ENCODE results near the gene LGI4.
"Not testable (repeated sequence)": the region's sequence is repeated elsewhere in the genome, so short reads cannot be mapped to it uniquely, and the experiment has no call there.

LGI4 gene

DNA sequence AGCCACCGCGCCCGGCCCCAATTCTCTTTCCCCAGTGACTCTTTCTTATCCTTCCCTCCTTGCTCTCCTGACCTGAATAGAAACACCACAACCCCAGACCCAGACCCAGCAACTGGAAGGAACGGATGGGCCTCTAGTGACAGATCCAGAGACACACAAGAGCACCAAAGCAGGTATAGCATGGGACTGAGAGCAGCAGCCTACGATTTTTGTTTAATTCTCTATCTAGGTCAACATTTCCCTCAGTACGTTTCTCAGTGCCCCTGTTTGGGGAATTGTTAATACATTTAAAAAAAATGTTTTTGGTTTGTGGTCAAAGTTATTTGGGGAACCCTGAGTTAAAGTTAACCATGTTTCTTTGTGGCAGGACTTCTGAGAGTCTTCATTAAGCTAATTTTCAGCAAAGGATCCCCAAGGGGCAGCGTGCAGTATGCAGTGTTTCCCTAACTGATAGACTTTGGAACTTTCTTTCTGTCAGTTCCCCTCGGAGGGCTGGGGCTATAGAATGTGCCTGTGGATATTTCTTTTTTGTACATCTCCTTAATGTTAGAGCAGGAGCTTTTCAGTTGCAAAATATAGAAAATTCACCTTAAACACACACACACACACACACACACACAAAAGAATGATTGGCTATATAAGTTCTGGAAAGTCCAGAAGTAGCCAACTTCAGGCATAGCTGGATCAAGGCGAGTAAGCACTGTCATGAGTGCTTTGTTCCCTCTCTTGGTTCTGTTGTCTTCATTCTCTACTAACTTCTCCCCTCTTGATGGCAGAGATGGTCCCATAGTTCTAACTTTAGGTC, 26.0 kb upstream of the LGI4 start:
- DNase-seq = no peak

DNA sequence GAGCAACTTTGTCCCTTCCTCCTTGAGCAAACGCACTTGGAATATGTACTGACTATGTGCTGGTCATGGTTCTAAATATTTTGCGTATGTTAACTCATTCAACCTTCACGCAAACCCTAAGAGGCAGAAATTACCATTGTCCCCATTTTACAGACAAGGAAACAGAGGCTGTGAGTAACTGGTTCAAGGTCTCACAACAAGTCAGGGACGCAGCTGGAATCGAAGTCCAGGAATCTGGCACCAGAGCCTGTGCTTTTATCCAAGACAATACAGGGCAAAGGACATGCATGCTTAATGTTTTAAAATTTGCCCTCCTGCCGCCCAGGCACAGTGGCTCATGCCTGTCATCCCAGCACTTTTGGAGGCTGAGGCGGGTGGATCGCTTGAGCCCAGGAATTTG, 24.7 kb upstream of the LGI4 start:
- DNase-seq = no peak

DNA sequence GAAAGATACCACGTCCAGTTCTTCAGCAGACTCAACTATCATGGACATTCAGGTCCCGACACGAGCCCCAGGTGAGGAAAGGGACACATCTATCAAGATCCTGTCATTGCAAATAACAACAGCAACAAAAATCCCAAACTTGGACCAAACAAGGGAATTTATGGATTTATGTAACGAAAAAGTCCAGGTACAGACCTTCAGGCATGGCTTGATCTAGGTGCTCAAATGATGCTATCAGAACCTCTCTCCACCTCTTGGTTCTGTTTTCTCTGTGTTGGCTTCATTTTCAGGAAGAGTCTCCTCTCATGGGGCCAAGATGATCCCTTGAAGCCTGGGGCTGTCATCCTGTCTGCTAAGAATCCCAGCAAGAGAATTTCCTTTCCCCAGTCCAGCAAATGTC, 22.6 kb upstream of the LGI4 start:
- DNase-seq = no peak

DNA sequence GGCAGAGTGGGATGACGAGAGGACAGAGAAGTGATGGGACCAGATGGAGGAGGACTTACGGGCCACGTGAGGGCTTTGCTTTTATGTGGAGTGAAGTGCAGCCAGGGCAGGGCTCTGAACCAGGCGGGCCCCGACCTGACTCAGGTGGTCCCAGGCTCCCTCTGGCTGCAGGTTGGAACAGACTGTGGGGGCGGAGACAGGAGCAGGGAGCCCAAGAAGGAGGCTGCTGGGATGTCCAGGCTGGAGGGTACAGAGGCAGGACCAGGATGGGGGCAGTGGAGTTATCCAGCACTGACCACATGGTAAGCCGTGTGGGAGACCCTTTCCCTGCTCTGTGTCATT, 21.8 kb upstream of the LGI4 start:
- no peak for DNase-seq

DNA sequence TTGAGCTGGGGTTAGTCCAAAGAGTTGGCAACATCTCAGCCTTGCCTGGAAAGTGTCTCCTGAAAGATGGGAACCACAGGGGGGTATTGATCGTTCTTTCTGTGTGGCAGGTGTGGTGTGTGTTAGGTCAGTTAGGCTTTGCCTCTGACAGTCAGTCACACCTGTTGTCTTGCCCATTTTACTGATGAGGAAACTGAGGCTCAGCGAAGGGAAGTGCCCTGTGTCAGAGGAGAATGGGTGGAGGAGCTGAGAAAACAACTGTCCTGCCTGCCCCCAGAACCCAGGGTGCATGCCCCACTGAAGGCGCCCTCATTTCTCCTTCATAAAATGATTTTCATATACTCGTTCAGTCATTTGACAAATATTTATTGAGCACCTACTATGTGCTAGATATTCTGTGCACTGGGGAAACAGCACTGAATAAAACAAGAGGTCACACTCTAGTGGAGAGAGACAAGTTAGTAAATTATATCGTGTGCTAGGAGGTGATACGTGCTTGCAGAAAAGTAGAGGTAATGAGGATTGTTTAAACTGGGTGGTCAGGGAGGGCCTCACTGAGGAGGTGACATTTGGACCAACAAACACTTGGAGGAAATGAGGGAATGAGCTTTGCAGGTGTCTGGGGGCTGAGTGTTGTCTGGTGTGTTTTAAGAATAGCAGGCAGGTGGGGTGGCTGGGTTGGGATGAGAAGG, 21.3 kb upstream of the LGI4 start:
- no peak for DNase-seq

DNA sequence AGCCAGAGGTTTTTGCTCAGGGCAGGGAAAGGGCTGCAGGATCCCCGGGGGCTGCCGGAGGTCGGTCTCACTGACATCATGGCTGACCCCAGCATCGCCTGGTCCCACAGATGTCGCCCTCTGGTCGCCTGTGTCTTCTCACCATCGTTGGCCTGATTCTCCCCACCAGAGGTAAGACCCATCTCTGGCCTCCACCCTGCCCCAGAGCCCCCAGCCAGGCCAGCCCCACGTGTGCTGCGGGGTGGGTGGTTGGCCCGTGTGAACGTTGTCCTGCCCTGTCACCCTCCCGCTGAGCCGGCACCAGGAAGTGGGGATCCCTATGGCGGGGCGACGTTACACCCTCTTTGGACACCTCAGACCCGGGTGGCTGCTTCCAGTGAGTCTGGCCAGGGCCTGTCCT, 20.6 kb upstream of the LGI4 start:
- DNase-seq = no peak

DNA sequence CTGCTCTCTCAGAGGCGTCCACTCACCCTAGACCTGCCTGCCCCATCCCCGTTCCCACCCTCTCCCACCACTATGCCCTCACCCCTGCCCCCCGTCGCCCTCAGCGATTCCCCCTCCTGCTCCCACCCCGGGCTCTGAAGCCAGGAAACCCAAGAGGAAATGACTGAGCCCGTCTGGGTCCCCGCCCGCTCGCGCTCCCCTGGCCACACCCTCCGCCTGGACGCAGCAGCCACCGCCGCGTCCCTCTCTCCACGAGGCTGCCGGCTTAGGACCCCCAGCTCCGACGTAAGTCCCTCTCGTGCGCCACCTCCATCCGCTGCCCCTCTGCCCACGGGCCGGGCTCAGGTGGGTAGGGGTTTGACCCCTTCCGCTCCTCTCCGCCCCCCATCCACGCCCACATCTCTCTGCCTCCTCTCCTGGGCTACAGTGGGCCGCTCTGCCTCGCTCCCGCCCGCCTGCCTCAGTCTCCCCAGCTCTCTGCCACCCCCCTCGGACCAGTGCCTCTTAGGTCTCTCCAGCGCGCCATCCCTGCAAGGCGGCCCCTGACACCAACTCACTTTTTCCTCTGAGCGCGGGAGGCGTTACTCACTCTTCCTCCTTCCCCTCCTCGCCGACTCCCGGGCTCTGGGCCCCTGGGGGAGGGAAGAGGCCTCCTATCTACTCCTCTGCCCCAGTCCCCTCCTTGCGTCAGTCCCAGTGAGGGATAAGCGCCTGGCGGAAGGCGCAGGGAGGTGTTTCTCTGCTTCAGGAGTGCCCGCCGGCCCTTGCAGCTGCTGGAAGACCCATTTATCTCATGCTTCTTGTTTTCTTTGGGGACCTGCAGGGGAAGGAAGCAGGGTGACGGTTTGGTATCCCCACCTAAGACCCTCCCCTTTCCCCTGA, 19.9 kb upstream of the LGI4 start, which contains the start of gene FXYD5:
FXYD5 (plus strand) TSS at position 211 of the 882 bp plus-strand sequence. CDS start 816 bp downstream, outside the sequence.
- no peak for DNase-seq

DNA sequence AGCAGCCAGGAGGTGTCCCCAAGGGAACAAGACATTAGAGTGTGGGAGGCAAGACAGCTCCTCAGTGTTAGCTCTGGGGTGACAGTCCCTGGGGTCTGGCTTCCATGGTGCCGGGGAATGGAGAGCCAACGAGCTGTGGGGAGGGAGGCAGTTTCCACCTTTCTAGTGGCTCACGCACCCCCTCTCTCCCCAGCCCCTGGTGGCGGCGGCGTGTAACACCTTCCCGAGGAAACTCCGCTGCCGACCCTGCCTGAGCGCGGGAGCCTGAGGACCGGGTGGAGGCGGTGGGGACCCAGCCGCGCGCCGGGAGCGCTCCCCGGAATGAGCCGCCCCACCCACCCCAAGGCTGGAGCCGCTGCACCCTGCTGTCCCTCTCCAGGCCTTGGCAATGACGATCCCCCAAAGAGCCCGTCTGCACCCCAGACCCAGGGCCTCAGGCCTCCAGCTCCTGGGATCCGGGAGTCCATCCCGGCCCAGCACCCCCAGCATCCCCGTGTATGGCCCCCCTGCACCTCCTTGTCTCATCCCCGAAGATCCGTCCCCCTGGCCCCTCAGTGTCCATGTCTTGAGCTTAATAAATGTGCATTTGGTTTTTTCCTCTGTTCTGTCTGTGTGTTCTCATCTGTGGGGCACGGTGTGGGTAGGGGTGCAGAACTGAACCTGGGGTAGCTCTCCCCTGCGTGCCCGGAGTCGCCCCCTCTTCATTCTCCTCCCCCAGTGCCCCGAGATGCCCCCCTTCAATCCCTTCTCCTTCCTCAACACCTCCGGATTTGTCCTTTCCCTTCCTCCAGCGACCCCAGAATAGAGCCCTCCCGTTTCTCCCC, 19.1 kb upstream of the LGI4 start:
- DNase-seq = no peak

DNA sequence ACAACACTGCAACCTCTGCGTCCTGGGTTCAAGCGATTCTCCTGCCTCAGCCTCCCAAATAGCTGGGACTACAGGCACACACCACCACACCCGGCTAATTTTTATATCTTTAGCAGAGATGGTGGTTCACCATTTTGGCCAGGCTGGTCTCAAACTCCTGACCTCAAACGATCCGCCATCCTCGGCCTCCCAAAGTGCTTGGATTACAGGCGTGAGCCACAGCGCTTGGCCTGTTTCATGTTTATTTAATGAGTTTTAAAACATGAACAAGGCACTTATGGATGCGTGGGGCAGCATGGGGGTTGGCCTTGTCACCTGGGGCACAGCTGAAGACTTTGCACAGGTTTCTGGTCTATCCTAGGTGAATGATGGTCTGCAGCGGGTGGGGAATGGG, 18.3 kb upstream of the LGI4 start:
- DNase-seq = not testable (repeated sequence)

DNA sequence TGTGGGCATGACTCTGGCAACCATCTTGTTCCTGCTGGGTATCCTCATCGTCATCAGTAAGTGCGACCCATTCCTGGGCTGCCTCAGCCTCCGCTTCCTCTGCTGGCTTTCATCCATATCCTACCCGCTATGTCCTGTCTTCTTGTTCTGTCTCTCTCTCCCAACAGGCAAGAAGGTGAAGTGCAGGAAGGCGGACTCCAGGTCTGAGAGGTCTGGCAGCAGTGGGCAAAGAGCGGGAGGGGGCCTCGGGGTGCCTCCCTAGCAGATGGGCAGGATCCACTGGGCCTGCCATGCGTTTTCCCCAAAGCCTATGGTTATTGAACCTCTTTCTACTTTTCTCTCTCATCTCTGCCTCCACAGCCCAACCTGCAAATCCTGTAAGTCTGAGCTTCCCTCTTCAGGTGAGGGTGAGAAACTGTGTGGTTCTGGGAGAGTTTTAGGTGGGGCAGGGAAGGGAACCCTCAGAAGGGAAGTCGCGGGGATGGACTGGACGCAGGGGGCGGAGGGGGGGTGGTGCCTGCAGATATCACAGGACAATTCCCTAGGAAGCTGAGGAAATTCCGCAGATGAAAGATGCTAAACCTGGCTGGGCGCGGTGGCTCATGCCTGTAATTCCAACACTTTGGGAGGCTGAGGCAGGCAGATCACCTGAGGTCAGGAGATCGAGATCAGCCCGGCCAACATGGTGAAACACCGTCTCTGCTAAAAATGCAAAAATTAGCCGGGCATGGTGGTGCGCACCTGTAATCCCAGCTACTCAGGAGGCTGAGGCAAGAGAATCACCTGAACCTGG, 16.6 kb upstream of the LGI4 start:
- no peak for DNase-seq

DNA sequence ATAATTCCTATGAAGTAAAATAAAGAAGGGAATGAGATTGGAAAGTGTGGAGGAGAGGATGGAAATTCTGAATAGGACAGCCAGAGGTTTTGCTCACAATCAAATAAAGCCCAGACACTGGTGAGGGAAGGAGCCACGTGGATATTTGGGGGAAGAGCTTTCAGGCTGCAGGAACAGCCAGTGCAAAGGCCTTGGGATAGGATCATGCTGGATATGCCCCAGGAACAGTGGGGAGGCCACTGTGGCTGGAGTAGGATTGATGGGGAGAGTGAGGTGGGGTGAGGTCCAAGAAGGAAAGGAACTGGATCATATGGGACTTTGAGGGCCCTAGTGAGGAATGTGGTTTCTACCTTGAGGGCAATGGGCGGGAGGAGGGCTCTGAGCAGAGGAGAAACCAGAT, 15.6 kb upstream of the LGI4 start:
- no peak for DNase-seq

DNA sequence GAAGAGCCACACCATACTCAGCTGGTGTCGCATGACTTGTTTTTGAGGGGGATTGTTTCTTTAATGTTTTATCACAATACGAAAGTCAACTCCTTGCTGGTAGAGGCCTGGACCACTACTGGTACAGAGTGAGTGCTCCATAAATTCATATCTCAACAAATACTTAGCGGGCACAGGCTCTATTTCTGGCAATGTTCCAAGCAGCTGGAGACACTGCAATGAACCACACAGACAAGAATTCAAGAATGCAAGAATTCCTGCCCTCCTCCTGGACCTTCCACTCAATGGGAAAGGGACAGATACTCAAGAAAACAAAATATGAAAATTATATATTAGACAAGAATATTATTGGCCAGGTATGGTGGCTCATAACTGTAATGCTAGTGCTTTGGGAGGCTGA, 14.6 kb upstream of the LGI4 start:
- DNase-seq = no peak

DNA sequence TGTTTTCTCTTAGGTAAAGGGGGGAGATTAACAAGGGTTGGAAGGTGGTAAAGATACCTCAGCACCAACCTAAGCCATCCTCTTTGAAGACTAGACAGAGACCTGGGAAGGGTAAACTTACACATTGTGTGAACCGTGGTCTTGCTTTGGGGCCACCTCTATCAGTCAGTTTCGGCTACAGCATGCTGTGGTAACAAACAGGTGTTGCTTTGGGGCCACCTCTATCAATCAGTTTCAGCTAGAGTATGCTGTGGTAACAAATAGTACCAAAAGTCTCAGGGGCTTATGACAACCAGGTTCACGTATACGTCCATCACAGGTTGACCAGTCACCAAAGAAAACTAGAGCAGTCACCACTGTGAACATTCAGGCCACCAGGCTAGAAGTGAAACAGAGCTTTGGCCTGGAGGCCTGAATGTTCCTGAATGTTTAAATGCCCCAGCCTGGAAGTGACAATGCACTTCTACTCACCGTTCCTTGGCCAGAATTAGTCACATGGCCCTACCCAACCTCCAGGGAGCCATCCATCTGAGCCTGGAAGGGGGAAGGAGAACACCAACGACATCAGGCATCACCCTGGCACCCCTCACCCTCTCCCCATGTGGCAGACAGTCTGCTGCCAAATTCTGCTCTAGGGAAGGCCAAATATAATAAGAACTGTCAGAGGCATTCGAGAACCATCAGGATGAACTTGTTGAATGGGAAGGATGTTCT, 12.0 kb upstream of the LGI4 start:
- DNase-seq = no peak

DNA sequence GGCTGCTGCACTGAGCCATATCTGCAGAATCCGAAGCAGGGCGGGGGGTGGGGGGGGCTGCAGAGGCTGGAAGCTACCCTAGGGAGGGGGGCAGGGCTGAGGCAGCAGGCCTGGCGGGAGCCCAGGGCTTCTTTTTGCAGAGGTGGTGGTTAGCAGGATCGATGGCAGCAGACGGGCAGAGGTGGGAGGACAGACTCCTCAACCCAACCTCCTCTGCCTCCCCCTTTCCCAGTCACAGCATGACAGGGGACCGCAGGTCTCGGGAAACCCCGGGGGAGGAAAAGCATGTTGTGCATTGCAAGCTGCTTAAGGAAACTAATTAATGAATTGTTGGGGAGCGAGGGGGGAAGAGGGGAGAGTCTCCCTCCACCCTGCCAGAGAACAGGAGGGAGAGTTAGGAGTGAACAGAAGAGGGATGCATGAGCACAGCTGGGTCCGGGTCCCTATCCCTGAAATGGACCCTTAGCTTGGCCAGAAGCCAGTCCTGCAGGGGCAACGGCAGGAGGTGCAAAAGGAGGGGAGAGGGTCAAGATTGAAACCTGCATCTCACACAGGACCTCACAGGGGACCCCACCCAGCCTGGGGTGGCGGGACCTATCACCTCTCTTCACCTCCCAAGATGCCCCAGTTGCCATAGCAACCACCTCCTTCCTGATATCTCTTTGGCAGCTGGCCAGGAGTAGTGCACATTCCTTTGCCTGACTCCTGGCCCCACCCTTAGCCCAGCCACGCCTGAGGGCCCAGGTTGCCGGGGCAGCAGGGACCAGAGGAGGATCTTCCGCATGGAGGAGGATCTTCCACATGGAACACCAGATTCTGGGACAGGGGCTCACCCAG, 10.0 kb upstream of the LGI4 start:
- no peak for DNase-seq

DNA sequence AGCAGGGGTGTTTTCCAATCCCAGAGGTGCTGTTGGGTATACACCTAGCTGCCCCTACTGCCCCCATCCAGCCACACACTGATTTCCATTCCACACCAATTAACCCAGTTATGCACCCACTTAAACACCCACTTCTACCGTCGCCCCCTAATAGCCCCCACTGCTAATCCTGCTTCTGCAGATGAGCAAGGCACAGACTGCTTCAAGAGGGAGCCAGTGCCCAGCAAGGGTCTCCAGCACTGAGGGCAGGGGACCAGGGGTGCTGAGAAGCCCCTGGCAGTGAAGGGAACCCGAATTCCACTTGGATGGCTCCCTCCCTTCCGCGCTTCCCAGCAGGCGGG, 9.4 kb upstream of the LGI4 start:
- no peak for DNase-seq

DNA sequence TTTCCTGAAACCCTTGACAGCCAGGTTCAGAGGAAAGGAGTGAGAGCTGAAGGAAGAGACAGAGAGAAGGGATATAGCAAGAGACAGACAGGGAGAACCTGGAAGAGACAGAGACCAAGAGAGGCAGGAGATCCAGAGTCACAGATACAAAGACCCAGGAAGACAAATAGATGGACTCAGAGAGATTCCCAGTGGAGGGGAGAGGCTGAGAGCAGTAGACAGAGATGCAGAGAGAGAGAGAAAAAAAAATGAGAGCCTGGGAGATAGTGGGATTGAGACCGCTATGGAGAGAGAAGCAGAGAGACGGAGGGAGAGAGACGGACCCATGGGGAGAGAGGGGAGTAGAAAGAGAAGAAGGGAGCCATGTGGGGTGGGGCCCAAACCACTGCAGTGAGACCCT, 9.0 kb upstream of the LGI4 start:
- no peak for DNase-seq

DNA sequence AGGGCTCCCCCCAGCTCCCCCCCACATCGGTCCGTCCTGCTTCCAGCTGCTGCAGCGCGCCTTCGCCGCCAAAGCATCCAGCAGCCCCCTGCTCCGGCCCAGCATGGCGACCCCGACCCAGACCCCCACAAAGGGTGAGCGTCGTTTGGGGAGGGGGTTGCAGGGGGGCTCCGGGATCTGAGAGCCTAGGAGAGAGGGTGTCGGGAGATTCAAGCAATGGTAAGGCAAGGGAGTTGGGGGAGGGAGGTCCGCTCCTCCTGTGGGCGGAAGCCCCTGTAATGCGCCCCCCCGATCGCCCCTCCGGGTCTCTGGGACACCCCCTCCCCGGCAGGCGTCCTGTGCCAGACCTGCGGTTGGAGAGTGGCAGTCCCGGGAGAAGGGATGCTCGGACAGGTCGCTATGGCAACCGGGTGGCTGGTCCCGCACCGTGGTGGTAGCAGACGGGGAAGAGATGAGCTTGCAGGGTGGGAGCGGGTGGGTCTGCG, 8.4 kb upstream of the LGI4 start, which contains the start of gene FXYD7:
FXYD7 (plus strand) TSS at position 25 of the 485 bp plus-strand sequence; CDS start at position 104, 79 bp downstream.
- no peak for DNase-seq

DNA sequence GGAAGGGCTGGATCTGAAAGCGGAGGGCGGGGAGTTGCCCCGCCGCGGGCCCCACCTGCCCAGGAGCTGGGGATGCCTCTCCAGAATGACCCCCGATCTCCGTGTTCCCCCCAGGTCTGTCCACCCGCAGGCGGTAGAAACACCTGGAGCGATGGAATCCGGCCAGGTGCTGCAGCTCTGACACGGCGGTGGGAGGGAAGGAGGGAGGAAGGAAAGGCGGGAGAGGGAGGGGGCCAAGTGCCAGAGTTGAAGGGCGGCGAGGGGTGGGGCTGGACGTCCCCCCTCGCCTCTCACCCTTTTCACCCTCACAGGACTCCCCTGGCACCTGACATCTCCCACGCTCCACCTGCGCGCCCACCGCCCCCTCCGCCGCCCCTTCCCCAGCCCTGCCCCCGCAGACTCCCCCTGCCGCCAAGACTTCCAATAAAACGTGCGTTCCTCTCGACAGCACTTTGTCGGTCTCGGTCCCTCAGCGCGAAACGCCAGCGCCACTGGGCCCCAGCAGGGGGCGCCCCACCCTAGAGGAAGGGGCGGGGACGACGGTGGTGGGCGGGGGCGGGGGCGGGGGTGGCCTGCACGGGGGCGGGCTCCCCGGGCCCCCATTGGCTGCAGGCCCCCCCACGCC, 7.9 kb upstream of the LGI4 start:
- no peak for DNase-seq

DNA sequence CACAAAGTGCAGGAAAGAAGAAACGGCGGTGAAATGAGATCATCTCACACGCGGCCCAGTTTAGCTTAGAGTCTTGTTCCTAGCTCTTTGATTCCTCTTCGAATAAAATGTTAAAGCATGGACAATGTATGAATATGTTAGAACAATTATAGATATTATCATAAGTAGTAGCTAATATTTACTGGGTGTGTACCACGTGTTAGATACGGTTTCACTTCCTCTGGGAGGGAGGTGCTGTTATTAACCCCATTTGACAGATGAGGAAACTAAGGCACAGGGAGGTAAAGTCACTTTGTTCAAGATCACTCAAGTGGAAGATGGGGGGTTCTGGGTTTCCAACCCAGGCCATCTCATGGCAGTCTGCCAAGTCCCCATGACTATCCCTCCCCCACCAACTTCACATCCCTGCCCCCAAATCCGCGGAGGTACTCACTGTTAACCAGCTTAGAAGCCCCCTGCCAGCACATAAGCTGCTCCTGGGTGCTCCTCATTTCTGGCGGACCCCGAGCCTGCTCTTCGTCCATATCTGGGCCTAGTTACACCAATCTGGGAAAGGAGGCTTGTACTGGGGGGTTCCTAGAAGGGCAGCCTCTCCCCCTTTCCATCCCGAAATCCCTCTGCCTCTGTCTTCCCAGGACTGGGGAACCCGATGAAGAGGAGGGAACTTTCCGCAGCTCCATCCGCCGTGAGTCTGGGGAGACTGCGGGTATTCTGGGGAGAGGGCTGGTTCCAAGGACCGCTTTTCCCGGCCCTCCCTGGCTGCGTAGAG, 7.2 kb upstream of the LGI4 start:
- DNase-seq = no peak

All from cerebellar nuclear complex (tissue), 1 donor.